DOHH2 (cell line): Measurements from ENCODE around the gene FXYD3.

Source experiments
- H3F3A ChIP-seq: fragments of 200-600 bp; sonication (generic), shearing (Covaris generic); 2 replicates; pipeline ENCODE4 v1.6.0; 2016; ENCODE audit warnings: antibody characterized with exemption, mild to moderate bottlenecking; ENCODE audit not compliant: control insufficient read depth, insufficient read depth
- H3K27ac ChIP-seq: fragments of 200-600 bp; sonication (generic); 2 replicates; pipeline ENCODE4 v1.5.1; 2014; ENCODE audit warnings: low read depth, mild to moderate bottlenecking, low read length, moderate library complexity
- H3K27me3 ChIP-seq: fragments of 200-600 bp; sonication (generic); 2 replicates; pipeline ENCODE4 v1.6.1; 2014; ENCODE audit warnings: mild to moderate bottlenecking, low read length, mixed read lengths; ENCODE audit not compliant: control insufficient read depth
- H3K36me3 ChIP-seq: fragments of 200-600 bp; sonication (generic); 2 replicates; pipeline ENCODE4 v1.6.1; 2014; ENCODE audit warnings: mild to moderate bottlenecking, low read length, moderate library complexity, mixed read lengths; ENCODE audit not compliant: control insufficient read depth
- H3K4me1 ChIP-seq: fragments of 200-600 bp; sonication (generic); 2 replicates; pipeline ENCODE4 v1.6.1; 2014; ENCODE audit warnings: mild to moderate bottlenecking, low read length, mixed read lengths; ENCODE audit not compliant: control insufficient read depth
- H3K4me2 ChIP-seq: fragments of 200-600 bp; sonication (generic); 2 replicates; pipeline ENCODE4 v1.6.0; 2014; ENCODE audit warnings: mild to moderate bottlenecking, low read length, moderate library complexity
- H3K4me3 ChIP-seq: fragments of 200-600 bp; sonication (generic); 2 replicates; pipeline ENCODE4 v1.5.1; 2014; ENCODE audit warnings: mild to moderate bottlenecking, low read length, mixed read lengths
- H3K79me2 ChIP-seq: fragments of 200-600 bp; sonication (generic); 2 replicates; pipeline ENCODE4 v1.6.1; 2014; ENCODE audit warnings: mild to moderate bottlenecking, low read length, mixed read lengths; ENCODE audit not compliant: control insufficient read depth
- H3K9me2 ChIP-seq: fragments of 200-600 bp; sonication (generic); replicated peaks from 2 replicates; pipeline ENCODE4 v1.6.1; 2014; ENCODE audit warnings: mild to moderate bottlenecking, low read length, mixed read lengths; ENCODE audit not compliant: control insufficient read depth
- H3K9me3 ChIP-seq: fragments of 200-600 bp; sonication (generic); 2 replicates; pipeline ENCODE4 v1.6.1; 2014; ENCODE audit warnings: antibody characterized with exemption, low read length, mixed read lengths; ENCODE audit not compliant: control insufficient read depth, insufficient read depth
- H4K20me1 ChIP-seq: fragments of 200-600 bp; sonication (generic); 2 replicates; pipeline ENCODE4 v1.6.0; 2014; ENCODE audit warnings: low read depth, mild to moderate bottlenecking, antibody characterized with exemption, low read length, moderate library complexity; ENCODE audit not compliant: control insufficient read depth, insufficient read depth
- EZH2phosphoT487 ChIP-seq: fragments of 200-600 bp; sonication (generic); IDR thresholded peaks from 2 replicates; pipeline ENCODE4 v1.6.1; 2017; ENCODE audit warnings: borderline replicate concordance, mild to moderate bottlenecking, antibody characterized with exemption, low read length, moderate library complexity, mixed read lengths
- TF ChIP-seq, protein P1 (sequence below): fragments of 200-600 bp; sonication (generic); IDR thresholded peaks from one replicate; pipeline ENCODE4 v1.5.1; 2014; ENCODE audit warnings: antibody characterized with exemption, mild to moderate bottlenecking, low read depth, low read length; ENCODE audit not compliant: poor library complexity, severe bottlenecking

The FXYD3 gene

DNA sequence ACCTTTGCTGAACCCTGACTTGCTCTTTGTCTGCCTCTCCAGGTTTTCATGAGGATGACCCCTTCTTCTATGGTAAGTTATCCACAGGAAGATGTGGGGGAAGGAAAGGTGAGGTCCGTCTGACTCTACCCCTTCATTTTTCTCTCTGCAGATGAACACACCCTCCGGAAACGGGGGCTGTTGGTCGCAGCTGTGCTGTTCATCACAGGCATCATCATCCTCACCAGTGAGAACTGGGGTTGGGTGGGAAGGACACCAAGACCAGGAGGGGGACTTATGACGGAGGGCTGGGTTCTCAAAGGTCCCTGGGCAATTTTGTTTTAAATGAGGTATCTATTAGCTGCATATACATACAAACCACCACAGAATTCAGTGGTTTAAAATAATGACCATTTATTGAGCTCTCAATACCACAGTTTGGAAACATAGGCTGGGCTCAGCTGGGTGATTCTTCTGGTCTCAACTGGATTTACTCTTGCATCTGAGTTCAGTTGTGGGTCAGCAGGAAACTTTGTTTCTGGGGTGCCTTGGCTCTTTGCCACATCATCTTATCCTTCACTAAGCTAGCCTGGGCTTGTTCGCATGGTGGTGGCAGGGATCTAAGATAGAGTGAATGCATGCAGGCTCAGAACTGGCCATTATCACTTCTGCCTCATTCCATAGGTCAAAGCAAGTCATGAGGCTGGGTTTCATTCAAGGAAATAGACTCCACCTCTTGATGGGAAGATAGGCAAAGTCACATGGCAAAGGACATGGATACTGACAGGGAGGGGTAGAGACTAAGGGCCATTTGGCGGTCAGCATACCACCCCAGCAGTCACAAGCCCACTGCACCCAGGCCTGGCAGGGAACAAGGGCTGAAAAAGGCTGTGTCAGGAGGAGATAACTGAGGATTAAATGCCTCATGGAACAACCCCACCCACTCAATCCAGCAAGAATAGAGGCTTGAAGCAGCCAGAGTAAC lies 50.8 kb downstream of the FXYD3 start:
- H3K4me3 ChIP-seq: no peak overlapping the region
- H3K9me2 ChIP-seq: no peaks in the 10 kb centered on the region
- H3K79me2 ChIP-seq: no peaks in the 10 kb centered on the region
- no peaks in the 10 kb centered on the region for H4K20me1 ChIP-seq
- peaks cover 48% of the 10 kb centered on the region for H3K36me3 ChIP-seq
- H3K9me3 ChIP-seq: no peaks in the 10 kb centered on the region
- H3K27ac ChIP-seq: no peak overlapping the region
- H3K4me2 ChIP-seq: no peak overlapping the region
- no peak for TF ChIP-seq EZH2phosphoT487
- TF ChIP-seq, protein P1, sequence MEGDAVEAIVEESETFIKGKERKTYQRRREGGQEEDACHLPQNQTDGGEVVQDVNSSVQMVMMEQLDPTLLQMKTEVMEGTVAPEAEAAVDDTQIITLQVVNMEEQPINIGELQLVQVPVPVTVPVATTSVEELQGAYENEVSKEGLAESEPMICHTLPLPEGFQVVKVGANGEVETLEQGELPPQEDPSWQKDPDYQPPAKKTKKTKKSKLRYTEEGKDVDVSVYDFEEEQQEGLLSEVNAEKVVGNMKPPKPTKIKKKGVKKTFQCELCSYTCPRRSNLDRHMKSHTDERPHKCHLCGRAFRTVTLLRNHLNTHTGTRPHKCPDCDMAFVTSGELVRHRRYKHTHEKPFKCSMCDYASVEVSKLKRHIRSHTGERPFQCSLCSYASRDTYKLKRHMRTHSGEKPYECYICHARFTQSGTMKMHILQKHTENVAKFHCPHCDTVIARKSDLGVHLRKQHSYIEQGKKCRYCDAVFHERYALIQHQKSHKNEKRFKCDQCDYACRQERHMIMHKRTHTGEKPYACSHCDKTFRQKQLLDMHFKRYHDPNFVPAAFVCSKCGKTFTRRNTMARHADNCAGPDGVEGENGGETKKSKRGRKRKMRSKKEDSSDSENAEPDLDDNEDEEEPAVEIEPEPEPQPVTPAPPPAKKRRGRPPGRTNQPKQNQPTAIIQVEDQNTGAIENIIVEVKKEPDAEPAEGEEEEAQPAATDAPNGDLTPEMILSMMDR: no peak
- no peaks in the 10 kb centered on the region for H3K27me3 ChIP-seq
- H3F3A ChIP-seq: no peaks in the 10 kb centered on the region; the same call in 1 of the 2 replicates
- H3K4me1 ChIP-seq: peaks cover 16% of the 10 kb centered on the region

DNA sequence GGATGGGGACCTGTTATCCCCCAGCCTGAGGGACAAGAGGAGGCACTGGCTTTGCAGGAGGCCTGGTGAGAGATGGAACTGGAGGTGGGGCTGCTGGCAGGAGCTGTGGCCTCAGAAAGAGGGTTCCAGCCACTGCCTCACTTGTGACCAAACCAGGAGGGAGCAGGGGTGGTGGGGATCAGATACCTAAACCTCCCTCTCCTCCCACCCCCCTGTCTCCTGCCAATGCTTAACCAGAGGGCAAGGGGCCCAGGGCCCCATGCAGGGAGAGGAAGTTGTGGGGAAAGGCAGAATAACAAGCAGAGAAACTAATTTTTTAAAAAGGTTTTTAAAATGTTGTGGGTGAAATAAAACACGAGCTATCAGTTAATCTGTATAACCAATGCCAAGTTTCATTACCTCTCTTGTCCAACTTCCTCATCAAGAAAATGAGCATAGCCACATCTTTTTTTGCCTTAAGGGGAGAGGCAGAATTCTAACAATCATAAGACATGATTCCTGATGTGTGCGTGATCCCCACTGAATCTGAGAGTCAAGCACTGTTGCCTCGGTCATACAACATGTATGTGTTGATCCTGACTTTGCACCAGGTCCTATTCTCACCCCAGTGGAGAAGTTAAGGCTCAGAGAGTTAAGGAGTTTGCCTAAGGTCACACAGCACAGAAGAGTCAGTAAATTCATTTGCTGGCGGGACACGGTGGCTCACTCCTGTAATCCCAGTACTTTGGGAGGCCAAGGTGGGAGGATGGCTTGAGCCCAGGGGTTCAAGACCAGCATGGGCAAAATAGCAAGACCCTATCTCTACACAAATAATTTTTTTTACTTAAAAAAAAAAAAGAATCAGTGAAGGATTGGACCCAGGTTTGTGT lies 51.9 kb downstream of the FXYD3 start:
- H3K36me3 ChIP-seq: peaks cover 37% of the 10 kb centered on the region
- H3K4me2 ChIP-seq: no peak overlapping the region
- H3K27ac ChIP-seq: no peak overlapping the region; the same call in 1 of the 2 replicates

DNA sequence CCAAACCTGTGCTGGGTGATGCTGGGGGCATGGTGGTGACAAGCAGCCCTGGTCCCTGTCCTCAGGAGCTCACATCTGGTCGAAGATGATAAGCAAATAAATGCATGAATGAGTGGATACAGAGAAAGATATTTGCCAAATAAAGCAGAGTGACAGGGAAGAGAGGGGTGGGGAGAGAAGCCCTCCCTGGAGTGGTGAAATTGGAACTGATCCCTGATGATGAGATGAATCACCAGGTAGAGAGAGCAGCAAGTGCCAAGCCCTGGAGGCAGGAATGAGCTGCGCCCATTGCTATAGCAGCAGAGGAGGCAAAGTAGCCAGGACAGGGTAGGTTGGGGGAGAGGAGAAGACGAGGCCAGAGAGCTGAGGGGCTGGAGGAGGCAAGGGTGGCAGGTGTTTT lies 52.6 kb downstream of the FXYD3 start:
- Histone ChIP-seq H4K20me1 (no peaks in the 10 kb centered on the region), H3K9me2 (no peaks in the 10 kb centered on the region), H3K9me3 (no peaks in the 10 kb centered on the region), H3K79me2 (no peaks in the 10 kb centered on the region), H3K36me3 (peaks cover 34% of the 10 kb centered on the region), H3K27me3 (no peaks in the 10 kb centered on the region), H3K27ac (no peak overlapping the region), H3F3A (no peaks in the 10 kb centered on the region; the same call in 1 of the 2 replicates), H3K4me3 (no peak overlapping the region), H3K4me1 (peaks cover 26% of the 10 kb centered on the region), H3K4me2 (no peak overlapping the region)
- TF ChIP-seq, protein P1: no peak
- TF ChIP-seq EZH2phosphoT487: no peak

More for the DNA sequence above, 51.9 kb downstream of the FXYD3 start:
- H3K79me2 ChIP-seq: no peaks in the 10 kb centered on the region
- no peaks in the 10 kb centered on the region; the same call in 1 of the 2 replicates for H3F3A ChIP-seq
- no peak for TF ChIP-seq EZH2phosphoT487
- TF ChIP-seq, protein P1: no peak
- H3K27me3 ChIP-seq: no peaks in the 10 kb centered on the region
- H3K4me3 ChIP-seq: no peak overlapping the region
- H3K9me3 ChIP-seq: no peaks in the 10 kb centered on the region
- no peaks in the 10 kb centered on the region for H3K9me2 ChIP-seq
- H4K20me1 ChIP-seq: no peaks in the 10 kb centered on the region
- peaks cover 26% of the 10 kb centered on the region for H3K4me1 ChIP-seq
